ENCODE data around the gene POC1A. TPM values are rescaled to one million over a fixed set of nuclear protein-coding genes. Genes with fewer than 3 reads are reported as not detected.
"Not testable (repeated sequence)": the region's sequence is repeated elsewhere in the genome, so short reads cannot be mapped to it uniquely, and the experiment has no call there.

Gene POC1A
- polyA plus RNA-seq, 12 donors: 3.1 to 6.9 (median 4.5) TPM; not detected in 2

DNA sequence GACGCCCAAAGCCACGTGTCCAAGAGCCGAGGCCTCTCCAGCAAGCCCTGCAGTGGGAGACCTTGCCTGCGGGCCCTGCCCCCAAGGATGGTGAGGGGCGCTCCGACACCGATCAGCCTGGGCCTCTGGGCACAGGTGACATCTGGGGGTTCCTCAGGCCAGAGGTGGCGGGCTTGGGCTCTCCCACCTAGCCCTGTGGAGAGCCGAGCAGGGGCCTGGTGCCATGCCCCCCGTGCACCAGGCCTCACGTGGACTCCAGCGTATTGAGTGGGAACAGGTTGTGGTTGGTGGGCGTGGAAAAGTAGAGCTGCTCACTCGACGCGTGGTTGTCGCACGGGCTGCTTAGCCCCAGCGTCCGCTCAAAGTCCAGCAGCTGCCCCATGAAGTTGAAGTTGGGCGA is 103.7 kb downstream of the POC1A start:
- DNase-seq: no peak

GRCh38 chr3:52049503-52049902 is 104.7 kb downstream of the POC1A start:
- no peak for DNase-seq

- no peak for DNase-seq
These were observed 106.8 kb downstream of the POC1A start for GRCh38 chr3:52047295-52047960.

DNA sequence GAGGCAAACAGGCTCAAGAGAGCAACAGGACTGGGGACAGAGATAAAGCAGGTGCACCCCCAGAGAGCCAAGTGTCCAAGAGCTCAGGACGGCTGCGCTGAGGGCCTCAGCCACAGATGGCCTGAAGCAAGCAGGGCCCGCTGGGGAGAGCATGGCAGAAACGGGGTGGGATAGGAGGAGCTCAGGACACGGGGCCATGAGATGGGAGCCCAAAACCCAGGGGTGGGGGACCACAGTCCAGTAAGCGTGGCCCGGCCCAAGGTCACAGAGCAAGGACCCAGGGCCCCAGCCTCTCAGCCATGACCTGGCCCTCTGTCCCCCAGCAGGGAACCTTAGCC is 107.4 kb downstream of the POC1A start:
- DNase-seq: no peak

DNA sequence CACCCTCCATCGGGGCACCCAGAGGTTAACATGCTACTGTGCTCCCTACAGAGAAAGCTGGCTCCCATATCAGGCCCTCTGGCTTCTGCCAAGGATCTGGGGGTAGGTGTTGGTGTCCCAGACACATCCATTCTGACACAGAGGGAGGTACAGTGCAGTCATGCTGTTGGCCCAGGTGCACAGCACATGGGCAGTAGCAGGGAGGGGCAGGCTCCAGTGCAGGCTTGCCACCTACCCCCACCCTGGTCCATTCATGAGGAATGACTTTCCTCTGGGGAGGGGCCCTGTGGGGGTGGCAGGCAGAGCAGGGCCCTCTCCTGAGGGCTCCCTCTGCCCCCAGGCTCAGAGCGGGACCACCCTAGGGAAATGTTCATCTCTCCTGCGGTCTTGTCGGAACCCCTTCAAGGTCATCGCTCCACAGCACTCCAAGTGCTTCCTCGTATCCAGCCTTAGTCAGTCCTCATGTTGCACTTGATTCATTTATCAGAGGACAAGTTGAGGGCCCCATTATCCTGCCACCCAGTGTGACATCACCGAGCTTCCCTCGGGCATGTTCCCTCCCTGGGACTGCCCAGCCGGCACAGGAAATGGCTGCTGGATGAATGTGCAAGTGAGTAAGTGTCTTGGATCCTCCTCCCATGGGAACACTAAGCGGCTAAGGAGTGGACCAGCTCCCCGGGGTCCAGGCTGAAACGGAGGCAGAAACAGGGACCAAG is 107.9 kb downstream of the POC1A start:
- DNase-seq: no peak

GRCh38 chr3:52044869-52045619 is 109.2 kb downstream of the POC1A start:
- DNase-seq: no peak

DNA sequence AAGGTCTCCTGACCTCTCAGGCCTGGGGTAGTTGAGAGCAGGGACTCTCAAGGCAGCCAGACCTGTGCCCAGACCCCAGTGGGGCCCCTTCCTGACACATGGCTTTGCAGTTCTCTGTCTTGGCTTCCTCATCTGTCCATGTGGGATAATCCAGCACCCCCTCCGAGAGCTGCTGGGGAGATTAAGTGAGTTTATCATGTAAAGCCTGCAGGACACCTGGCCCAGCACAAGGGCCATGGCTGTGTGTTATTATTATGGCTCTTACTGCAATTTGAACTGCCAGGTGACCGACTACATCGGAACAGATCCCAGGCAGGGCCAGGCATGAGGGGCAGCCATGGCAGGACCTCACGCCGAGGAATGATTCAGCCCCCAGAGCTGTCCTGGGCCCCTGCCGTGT is 110.5 kb downstream of the POC1A start:
- no peak for DNase-seq

GRCh38 chr3:52043039-52043438 is 111.2 kb downstream of the POC1A start:
- not testable (repeated sequence) for DNase-seq

GRCh38 chr3:52041118-52041731 is 113.0 kb downstream of the POC1A start:
- DNase-seq: no peak

DNA sequence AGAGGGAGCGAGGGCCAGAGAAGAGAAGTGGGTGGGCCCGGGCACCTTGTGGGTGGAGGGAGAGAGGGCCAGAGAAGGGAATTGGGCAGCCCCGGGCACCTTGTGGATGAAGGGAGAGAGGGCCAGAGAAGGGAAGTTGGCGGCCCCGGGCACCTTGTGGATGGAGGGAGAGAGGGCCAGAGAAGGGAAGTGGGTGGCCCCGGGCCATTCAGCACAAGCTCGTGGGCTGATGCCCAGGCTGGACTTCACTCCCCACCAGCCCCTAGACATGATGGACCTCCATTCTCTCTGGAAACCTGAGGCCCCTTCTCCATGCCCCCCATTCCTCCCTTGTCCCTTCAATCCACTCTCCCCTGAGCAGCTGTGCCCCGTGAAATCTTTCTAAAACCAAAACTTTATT is 113.6 kb downstream of the POC1A start:
- no peak for DNase-seq

- DNase-seq: no peak
These were observed 114.4 kb downstream of the POC1A start for GRCh38 chr3:52039846-52040245.

GRCh38 chr3:52039426-52039825 is 114.8 kb downstream of the POC1A start:
- DNase-seq: no peak

GRCh38 chr3:52038227-52038626 is 116.0 kb downstream of the POC1A start:
- DNase-seq: no peak

DNA sequence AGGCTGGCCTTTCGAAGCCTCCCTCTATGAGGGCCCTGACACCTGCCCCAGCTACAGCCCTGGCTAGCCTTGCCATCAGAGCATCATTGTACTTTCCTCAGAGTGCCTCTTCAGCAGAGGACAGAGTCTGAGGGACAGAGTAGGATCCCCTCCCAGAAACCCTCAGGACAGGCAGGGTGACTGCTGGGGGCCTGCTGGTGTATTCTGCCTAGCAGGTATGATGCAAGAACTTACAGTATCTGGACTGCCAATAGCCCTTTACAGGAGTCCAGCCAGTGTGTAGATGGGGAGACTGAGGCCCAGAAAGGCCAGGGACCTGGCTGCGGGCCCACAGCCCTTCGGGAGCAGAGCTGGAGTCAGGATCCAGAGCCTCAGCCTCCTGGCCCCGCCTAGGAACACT is 116.9 kb downstream of the POC1A start:
- no peak for DNase-seq

GRCh38 chr3:52036829-52037228 is 117.4 kb downstream of the POC1A start:
- DNase-seq: no peak

DNA sequence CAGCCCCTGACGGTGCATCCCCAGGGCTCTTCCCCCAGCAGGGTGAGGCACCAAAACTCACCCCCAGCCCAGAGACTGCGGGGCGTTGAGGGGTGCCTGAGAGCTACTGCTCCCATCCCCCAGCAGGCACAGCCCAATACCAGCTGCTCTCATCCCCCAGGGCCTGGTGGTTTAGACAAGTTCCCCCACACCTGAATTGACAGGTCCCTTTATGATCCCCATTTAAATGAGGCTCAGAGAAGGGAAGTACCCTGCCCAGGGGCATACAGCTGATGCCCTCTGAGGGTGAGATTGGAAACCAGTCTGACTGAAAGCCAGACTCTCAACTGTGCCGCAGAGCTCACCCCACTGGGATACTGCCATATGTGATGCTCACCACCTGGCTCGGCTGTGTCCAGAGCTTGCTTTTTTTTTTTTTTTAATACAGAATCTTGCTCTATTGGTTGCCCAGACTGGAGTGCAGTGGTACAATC is 118.0 kb downstream of the POC1A start:
- DNase-seq: no peak

- no peak for DNase-seq
These were observed 119.6 kb downstream of the POC1A start for GRCh38 chr3:52034651-52035050.

DNA sequence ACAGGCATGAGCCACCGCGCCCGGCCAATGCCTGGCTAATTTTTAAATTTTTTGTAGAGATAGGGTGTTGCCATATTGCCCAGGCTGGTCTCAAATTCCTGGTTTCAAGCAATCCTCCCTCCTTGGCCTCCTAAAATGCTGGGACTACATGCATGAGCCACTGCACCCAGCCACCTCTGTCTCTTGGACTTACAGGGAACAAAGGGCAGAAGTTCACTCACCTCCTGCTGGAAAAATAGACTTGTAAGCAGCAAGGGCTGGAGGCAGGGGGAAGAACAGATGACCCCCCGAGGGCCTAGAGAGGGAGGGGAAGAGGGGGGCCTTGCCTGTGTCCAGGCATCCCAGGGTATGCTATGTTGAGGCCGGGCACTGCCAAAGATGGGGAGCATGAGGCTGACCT is 120.0 kb downstream of the POC1A start:
- no peak for DNase-seq

GRCh38 chr3:52033748-52034147 is 120.5 kb downstream of the POC1A start:
- DNase-seq: not testable (repeated sequence)

DNA sequence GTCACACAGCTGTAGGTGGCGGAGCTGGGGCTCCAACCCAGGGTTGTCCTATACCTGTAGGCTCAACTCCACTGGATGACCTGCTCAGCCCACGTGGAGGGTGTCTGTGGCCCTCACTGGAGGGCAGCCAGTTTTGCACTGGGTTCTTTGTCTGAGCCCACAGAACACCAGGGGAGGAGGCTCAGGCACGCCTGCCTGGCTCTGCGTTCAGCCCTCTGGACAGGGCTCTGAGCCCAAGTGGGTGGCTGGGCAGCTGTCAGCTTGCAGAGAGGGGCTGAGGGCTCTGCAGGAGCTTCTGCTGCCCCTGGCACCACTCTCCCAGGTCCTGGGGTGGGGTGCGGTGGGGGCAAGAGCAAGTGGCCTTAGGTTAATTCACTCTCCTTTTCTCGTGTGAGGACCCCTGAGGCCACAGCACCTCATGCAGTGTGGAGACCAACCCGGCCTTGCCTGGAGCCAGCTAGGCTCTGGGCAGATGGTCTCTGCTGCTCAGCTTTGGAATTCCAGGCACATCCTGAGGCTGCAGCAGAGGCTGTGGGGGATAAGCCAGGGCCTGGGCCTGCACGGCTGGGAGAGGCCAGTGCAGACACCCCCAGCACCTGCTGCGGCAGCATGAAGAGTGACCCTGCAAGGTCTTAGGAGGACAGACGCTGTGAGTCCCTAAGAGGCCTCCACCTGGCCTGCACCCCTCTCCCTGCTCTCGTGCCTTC is 121.4 kb downstream of the POC1A start:
- DNase-seq: no peak

- DNase-seq: no peak
These were observed 122.3 kb downstream of the POC1A start for GRCh38 chr3:52031896-52032295.
